OCI-LY7 (cell line): ENCODE results near the gene TBC1D3C.
"Not testable (repeated sequence)": the region's sequence is repeated elsewhere in the genome, so short reads cannot be mapped to it uniquely, and the experiment has no call there.

Experiments used
- CTCF ChIP-seq: fragments of 200-600 bp; sonication (generic); conservative IDR thresholded peaks from 2 replicates; pipeline ENCODE4 v1.5.1; 2014; ENCODE audit warnings: mild to moderate bottlenecking, antibody characterized with exemption, low read length, moderate library complexity, mixed read lengths
- EZH2phosphoT487 ChIP-seq: fragments of 200-600 bp; sonication (generic); IDR thresholded peaks from 2 replicates; pipeline ENCODE4 v1.6.1; 2018; ENCODE audit warnings: low read depth, borderline replicate concordance, mild to moderate bottlenecking, mixed run types, antibody characterized with exemption, low read length, moderate library complexity, mixed read lengths

- TF ChIP-seq CTCF, EZH2phosphoT487: not testable (repeated sequence)
Measured at GRCh38 chr17:38068534-38068933, at the start of gene TBC1D3C.
